Hematopoietic multipotent progenitor cell treated with erythropoietin and hydrocortisone succinate and interleukin-3 and kit ligand, for 6 days (in vitro differentiated cells): ENCODE measurements around the gene AGFG1.

ENCODE experiments used
- DNase-seq: peaks from one replicate; pipeline ENCODE4 v3.0.0-alpha.2; 2015

Gene AGFG1

GRCh38 chr2:227462462-227462951, 9.4 kb upstream of the AGFG1 start:
- DNase-seq: no peak

DNA sequence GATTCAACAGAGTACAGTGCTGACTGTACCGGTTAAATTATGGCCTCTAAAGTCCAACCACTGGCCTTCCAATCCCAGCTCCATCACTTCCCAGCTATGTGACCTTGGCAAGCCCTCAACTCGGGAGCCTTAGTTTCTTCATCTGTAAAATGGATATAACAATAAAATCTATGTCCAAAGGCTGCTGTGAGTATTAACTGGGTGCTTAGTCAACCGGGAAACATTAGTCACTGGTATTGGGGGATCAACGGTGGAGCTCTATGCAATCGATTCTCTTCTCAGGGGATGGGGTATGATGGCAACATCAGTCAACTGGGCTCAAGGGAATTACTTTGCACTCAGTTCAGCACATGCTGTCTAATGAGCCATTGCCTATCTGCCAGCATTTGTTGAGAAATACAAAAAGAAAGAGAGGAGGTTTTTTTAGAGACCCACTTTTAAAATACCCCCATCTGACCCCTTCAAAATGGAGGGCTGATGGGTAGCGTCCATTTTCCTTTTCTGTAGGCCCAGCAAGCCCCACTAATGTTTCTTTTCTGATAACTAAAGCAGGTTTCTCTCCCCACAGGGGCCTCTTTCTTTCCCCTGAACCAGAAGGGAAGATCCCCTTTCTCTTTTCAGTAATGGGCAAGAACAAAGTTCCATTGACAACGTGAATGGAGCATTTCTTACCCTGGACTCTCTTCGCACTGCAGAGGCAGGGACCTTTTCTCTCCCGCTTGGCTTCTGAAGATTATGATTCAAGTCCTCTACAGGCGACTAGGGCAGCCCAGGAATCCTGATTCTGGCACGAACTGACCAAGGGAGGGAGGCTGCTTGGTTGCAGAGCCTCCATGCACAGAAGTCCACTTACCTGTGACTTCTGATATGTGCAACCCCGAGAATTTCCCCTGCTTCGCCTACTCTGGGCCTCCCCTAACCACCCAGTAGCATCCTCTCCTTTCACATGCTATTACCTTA, 8.7 kb upstream of the AGFG1 start:
- DNase-seq: no peak

GRCh38 chr2:227464361-227464760, 7.6 kb upstream of the AGFG1 start:
- DNase-seq: no peak

DNA sequence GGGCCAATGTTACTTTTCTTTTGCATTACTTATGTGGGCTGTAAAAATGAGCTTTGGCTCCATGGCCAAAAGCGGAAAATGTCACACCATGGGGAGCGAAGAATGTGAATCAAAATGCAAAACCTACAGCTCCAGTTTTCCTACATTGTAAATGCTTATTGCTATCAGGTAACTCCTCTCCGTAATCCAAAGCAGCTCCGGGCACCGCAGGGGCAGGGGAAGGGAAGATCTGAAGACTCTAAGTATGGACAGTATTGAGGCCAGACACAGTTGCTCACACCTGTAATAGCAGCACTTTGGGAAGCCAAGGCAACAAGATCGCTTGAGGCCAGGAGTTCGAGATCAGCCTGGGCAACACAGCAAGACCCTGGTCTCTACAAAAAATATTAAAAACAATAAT, 7.1 kb upstream of the AGFG1 start:
- no peak for DNase-seq

- DNase-seq: no peak
These were observed 4.9 kb upstream of the AGFG1 start for GRCh38 chr2:227466887-227467600.

GRCh38 chr2:227471412-227471811, 544 bp upstream of the AGFG1 start:
- no peak for DNase-seq

- DNase-seq: peak; percentile 54
These were observed 537 bp downstream of the AGFG1 start for GRCh38 chr2:227472265-227473121.

DNA sequence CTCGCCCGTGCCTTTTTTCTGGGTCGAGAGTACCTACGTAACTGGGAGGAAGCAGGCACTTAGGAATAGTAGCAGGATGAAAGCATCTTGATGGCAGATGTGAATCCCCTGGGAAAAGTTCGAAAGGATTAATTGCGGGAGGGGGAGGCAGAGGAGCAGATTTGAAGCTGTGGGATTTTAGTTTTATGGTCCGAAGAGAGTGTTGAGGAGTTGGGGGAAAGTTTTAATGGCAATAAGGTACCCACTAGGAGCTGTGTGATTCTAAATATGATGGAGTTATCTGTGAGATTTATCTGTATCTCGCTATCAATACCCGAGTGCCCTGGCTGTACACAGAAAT, 1.1 kb downstream of the AGFG1 start:
- DNase-seq: no peak

DNA sequence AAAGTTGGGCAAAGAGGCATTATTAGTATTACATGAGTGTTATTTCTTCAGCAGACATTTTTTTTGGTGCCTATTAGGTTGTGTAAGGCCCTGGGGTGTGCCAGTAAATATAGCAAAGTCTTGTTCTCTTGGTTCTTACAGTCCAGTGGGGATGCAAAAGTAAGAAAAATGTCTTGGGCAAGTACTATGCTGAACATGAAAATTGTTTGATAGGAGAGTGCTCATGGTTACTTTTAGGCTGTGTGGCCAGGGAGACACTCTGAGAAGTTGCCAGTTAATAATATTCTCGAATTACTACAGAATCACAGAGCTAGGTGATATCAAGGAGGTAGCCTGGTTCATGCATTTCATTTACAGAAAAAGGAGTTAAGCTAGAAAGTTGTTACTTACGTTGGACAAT, 1.9 kb downstream of the AGFG1 start:
- DNase-seq: no peak

- no peak for DNase-seq
These were observed 2.5 kb downstream of the AGFG1 start for GRCh38 chr2:227474410-227474809.

GRCh38 chr2:227477291-227477690, 5.3 kb downstream of the AGFG1 start:
- no peak for DNase-seq

GRCh38 chr2:227479865-227480475, 8.0 kb downstream of the AGFG1 start:
- DNase-seq: peak; percentile 78

DNA sequence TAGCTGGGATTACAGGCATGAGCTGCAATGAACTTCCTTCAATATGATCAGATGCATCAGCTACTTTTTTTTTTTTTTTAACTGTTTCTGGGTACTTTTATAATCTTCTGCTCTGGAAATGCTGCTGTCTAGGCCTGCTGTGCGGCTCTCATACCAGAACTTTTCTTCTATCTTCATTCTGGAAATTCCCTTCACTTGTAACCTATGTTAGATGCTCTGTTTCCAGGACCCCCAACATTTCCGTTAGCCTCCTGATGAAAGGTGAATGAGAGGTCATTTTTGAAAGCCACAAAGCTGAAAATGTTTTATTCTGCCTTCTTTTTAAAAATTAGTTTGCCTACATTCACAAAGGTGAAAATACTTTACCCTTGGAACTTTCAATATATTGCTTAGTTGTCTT, 8.6 kb downstream of the AGFG1 start:
- DNase-seq: no peak

DNA sequence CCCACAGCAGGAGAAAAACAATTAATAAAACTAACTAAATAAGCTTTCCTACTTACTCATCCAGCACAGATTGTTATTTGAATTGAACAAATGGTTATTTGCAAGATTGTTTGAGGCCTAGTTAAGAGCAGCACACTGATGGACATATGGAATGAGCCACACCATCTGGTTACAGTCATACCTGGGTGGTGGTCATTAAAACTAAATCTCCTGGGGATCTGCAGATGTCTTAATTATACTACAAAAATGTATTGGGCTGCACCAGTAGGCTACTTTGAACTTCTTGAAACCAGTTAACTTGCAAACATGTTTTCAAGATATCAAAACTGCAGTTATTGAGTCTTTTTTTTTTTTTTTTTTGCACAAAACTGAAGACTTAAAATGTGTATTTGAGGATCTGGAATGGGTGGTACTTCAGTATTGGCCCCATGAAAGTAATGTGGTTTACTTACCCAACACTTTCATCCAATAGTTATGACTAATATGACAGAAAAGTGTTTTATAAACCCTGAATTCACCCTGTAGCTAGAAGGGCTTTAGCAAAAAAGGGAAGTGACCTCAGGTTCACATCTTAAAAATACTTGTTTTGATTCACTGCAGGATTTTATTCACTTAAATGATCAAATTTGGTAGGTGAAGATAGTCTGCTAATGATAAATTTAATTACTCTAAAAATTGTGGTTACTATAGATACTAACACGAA, 10.8 kb downstream of the AGFG1 start:
- DNase-seq: peak; percentile 38

GRCh38 chr2:227485429-227485828, 13.5 kb downstream of the AGFG1 start:
- DNase-seq: no peak

DNA sequence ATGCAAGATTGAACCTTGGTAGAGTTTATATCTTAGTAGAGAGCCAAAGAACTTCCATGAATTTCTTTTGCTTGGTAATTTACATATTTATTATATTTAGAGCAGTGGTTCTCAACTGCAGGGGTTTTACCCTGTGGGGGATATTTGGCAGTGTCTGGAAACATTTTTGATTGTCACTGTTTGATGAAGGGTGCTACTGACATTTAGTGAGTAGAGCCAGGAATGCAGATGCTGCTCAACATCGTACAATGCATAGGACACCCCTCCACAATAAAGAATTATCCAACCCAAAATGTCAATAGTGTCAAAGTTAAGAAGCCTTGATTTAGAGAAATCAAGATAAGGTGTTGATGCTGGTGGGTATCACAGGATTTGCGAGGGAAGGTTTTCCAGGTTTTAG, 14.7 kb downstream of the AGFG1 start:
- DNase-seq: no peak

DNA sequence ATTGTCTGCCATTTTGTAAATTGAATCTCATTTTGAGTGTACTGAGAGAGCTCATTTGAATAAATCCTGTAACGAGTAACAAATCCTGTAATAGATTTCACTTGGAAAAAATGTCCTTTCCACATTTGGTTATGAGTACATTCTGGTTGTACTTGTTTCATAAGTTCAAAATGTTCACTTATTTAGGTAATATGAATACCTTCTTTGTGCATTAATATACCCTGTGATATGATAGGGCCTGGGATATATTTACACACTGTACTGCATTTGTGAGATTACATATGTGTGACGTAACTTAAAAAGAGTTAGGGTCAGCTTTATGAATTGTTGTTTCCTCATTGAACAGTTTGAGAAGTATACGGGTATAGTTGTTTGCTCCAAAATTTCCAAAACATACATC, 16.1 kb downstream of the AGFG1 start:
- DNase-seq: no peak

DNA sequence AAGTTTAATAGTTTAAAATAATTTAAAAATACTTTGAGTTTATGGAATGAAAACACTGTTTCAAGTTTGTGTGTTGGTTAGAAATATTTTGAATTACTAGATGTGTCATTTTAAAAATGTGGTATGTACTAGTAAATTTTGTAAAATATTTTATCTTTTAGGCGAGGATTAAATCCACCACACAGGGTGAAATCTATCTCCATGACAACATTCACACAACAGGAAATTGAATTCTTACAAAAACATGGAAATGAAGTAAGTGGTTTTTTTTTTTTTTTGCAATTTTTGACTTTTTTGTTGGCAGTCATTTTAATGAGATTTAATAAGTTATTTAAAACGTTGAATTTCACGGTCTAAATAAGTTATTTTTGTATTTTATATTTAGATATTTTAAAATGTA, 19.4 kb downstream of the AGFG1 start:
- no peak for DNase-seq

DNA sequence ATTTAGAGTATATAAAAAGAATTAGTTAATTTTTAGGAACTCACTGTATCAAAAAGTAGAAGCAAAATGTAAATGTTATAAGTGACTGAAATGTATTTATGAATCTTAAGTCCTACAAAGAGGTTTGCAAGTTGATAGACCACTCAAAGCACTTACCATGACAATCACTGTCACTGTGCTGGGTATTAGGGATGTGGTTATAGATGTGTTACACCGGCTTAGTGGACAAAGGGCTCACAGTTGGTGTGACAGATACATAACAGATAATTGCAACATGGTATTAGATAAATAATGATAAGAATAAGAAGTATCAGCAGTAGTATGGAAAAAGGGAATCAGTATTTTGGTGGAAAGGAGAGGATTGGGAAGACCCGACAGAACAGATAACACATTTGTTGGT, 21.6 kb downstream of the AGFG1 start:
- DNase-seq: no peak

- no peak for DNase-seq
These were observed 25.2 kb downstream of the AGFG1 start for GRCh38 chr2:227497158-227497557.

DNA sequence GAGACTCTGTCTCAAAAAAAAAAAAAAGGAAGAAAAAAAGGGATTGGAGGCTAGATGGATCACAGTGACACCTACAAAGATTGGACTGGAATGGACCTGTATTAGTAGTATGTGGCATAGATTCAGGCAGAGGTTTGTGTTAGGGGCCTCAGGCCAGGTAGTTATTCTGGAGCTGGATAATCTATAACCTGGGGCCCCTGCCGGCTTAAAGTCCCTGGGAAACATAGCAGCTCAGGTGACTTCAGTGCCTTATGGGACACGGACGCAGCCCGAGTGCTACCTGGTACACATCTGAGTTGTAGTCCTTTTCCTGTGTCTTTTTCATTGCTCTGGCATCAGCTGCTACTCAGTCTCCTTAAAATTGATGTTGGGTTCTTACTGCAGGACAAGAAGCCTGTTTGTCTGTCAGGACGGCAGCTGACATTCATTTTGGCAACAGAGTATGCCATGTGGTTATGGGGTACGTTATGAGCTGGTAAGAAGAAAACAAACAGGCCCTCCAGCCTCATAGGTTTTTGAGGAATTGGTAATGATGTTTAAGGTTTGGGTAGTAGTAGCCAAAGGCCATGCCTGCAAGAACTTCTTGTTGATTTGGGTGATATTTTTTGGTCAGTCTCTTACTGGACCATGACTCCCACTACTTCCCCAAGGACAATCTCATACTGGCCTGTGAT, 27.8 kb downstream of the AGFG1 start:
- DNase-seq: no peak

DNA sequence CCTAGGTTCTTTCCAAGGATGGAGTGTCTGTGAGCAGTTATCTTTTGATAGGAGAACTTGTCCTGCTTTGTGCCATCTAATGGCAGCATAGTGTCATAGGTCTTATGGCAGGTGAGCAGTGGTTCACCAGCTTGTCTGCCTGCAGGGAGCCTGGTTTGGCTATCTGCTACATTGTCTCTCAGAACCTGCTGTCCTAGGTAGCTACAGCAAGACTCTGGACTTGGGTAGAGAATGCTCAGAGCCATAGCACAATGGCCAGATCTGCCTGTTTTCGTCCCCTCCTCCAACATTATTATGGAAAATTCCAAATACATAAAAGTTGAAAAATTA, 28.3 kb downstream of the AGFG1 start:
- DNase-seq: no peak
